SK-N-SH treated with all-trans-retinoic acid at 6 μM for 48 hours (cell line): ENCODE data around the gene TSEN34.

Experiments
- ATAC-seq: fragments of 200-7000 bp; cut with Tn5 transposase; 3 replicates; pipeline ENCODE4 v1.9.1; 2020; ENCODE audit warnings: mild to moderate bottlenecking, moderate library complexity
- ARNTL ChIP-seq: fragments of 450-650 bp; formaldehyde crosslinking; IDR thresholded peaks from 2 replicates; pipeline ENCODE4 v1.5.0; 2020; ENCODE audit warnings: low read depth, mild to moderate bottlenecking, moderate library complexity, borderline replicate concordance
- BACH2 ChIP-seq: fragments of 250-450 bp; sonication (Bioruptor Pico); IDR thresholded peaks from 2 replicates; pipeline ENCODE4 v1.9.0; 2021; ENCODE audit warnings: mild to moderate bottlenecking, borderline replicate concordance
- CREB5 ChIP-seq: fragments of 250-450 bp; sonication (Bioruptor Pico); IDR thresholded peaks from 2 replicates; pipeline ENCODE4 v1.5.1; 2020; ENCODE audit warnings: low read depth, mild to moderate bottlenecking, moderate library complexity
- CSDC2 ChIP-seq: fragments of 250-450 bp; sonication (Bioruptor Pico); IDR thresholded peaks from 2 replicates; pipeline ENCODE4 v1.5.0; 2020; ENCODE audit warnings: mild to moderate bottlenecking, moderate library complexity
- CSRNP3 ChIP-seq: fragments of 250-450 bp; sonication (Bioruptor Pico); IDR thresholded peaks from 2 replicates; pipeline ENCODE4 v1.5.1; 2021; ENCODE audit warnings: mild to moderate bottlenecking, moderate library complexity
- ESRRG ChIP-seq: fragments of 250-450 bp; sonication (Bioruptor Pico); IDR thresholded peaks from 2 replicates; pipeline ENCODE4 v1.6.1; 2021; ENCODE audit warnings: mild to moderate bottlenecking
- GLIS3 ChIP-seq: fragments of 250-450 bp; sonication (Bioruptor Pico); IDR thresholded peaks from 2 replicates; pipeline ENCODE4 v1.5.0; 2020; ENCODE audit warnings: mild to moderate bottlenecking, moderate library complexity
- ISL1 ChIP-seq: fragments of 250-450 bp; sonication (Bioruptor Pico); IDR thresholded peaks from 2 replicates; pipeline ENCODE4 v2.1.2; 2022; ENCODE audit warnings: mild to moderate bottlenecking, moderate library complexity
- OSR1 ChIP-seq: fragments of 250-450 bp; sonication (Bioruptor Pico); IDR thresholded peaks from 2 replicates; pipeline ENCODE4 v1.8.0; 2022; ENCODE audit warnings: moderate library complexity, mild to moderate bottlenecking, inconsistent platforms
- PATZ1 ChIP-seq: fragments of 250-450 bp; sonication (Bioruptor Pico); IDR thresholded peaks from 2 replicates; pipeline ENCODE4 v1.8.0; 2020; ENCODE audit warnings: mild to moderate bottlenecking, moderate library complexity, borderline replicate concordance
- PPARA ChIP-seq: fragments of 250-450 bp; sonication (Bioruptor Pico); IDR thresholded peaks from 2 replicates; pipeline ENCODE4 v1.5.0; 2020; ENCODE audit warnings: mild to moderate bottlenecking, borderline replicate concordance
- RARB ChIP-seq: fragments of 250-450 bp; sonication (Bioruptor Pico); IDR thresholded peaks from 2 replicates; pipeline ENCODE4 v1.8.0; 2021; ENCODE audit warnings: mild to moderate bottlenecking, moderate library complexity
- SNAI2 ChIP-seq: fragments of 250-450 bp; sonication (Bioruptor Pico); IDR thresholded peaks from 2 replicates; pipeline ENCODE4 v1.5.0; 2020; ENCODE audit warnings: mild to moderate bottlenecking, moderate library complexity
- TCF4 ChIP-seq: fragments of 250-450 bp; sonication (Bioruptor Pico); IDR thresholded peaks from 2 replicates; pipeline ENCODE4 v1.8.0; 2021; ENCODE audit warnings: mild to moderate bottlenecking, moderate library complexity, borderline replicate concordance
- TSHZ2 ChIP-seq: fragments of 250-450 bp; sonication (Bioruptor Pico); IDR thresholded peaks from 2 replicates; pipeline ENCODE4 v1.5.0; 2020; ENCODE audit warnings: mild to moderate bottlenecking, moderate library complexity
- ZC3H10 ChIP-seq: fragments of 250-450 bp; sonication (Bioruptor Pico); IDR thresholded peaks from 2 replicates; pipeline ENCODE4 v1.5.1; 2021; ENCODE audit warnings: mild to moderate bottlenecking, moderate library complexity
- ZFP3 ChIP-seq: fragments of 250-450 bp; sonication (Bioruptor Pico); IDR thresholded peaks from 2 replicates; pipeline ENCODE4 v1.5.0; 2020; ENCODE audit warnings: mild to moderate bottlenecking, moderate library complexity
- ZFP30 ChIP-seq: fragments of 450-650 bp; formaldehyde crosslinking; IDR thresholded peaks from 2 replicates; pipeline ENCODE4 v1.5.0; 2022; ENCODE audit warnings: mild to moderate bottlenecking, moderate library complexity
- ZNF565 ChIP-seq: fragments of 450-650 bp; formaldehyde crosslinking; conservative IDR thresholded peaks from 2 replicates; pipeline ENCODE4 v1.5.0; 2020; ENCODE audit warnings: low read depth, mild to moderate bottlenecking, moderate library complexity
- ZNF70 ChIP-seq: fragments of 450-650 bp; formaldehyde crosslinking; IDR thresholded peaks from 2 replicates; pipeline ENCODE4 v1.5.0; 2020; ENCODE audit warnings: mild to moderate bottlenecking, moderate library complexity
- ZNF8 ChIP-seq: fragments of 450-650 bp; formaldehyde crosslinking; IDR thresholded peaks from 2 replicates; pipeline ENCODE4 v1.5.0; 2020; ENCODE audit warnings: mild to moderate bottlenecking, moderate library complexity

TSEN34 gene

GRCh38 chr19:54145541-54146158 is 45.5 kb upstream of the TSEN34 start:
- TF ChIP-seq ZNF8 (CRISPR knock-in tag) (no peak), ESRRG (no peak), SNAI2 (CRISPR knock-in tag) (no peak), TSHZ2 (no peak), ZC3H10 (CRISPR knock-in tag) (no peak), ZFP30 (CRISPR knock-in tag) (no peak), PATZ1 (CRISPR knock-in tag) (no peak), ARNTL (CRISPR knock-in tag) (no peak), ISL1 (CRISPR knock-in tag) (no peak), GLIS3 (CRISPR knock-in tag) (no peak), PPARA (CRISPR knock-in tag) (no peak), ZNF70 (no peak)
- no peak for ATAC-seq

GRCh38 chr19:54147676-54148075 is 43.4 kb upstream of the TSEN34 start:
- no peak for ATAC-seq
- TF ChIP-seq SNAI2 (CRISPR knock-in tag) (no peak), ZNF8 (CRISPR knock-in tag) (no peak), CREB5 (CRISPR knock-in tag) (no peak), OSR1 (CRISPR knock-in tag) (no peak), BACH2 (CRISPR knock-in tag) (no peak), ARNTL (CRISPR knock-in tag) (no peak), CSDC2 (no peak), ISL1 (CRISPR knock-in tag) (no peak), ZC3H10 (CRISPR knock-in tag) (no peak), ZFP3 (no peak), TSHZ2 (no peak), TCF4 (no peak), RARB (CRISPR knock-in tag) (no peak)

- TF ChIP-seq ZFP30 (CRISPR knock-in tag) (no peak), GLIS3 (CRISPR knock-in tag) (no peak), SNAI2 (CRISPR knock-in tag) (no peak), ZNF565 (CRISPR knock-in tag) (no peak), CSRNP3 (CRISPR knock-in tag) (no peak), OSR1 (CRISPR knock-in tag) (no peak)
- no peak for ATAC-seq
Observed at GRCh38 chr19:54148158-54148557, 43.0 kb upstream of the TSEN34 start.
